ENCODE data around the gene GMPS. TPM values are rescaled to one million over a fixed set of nuclear protein-coding genes. Genes with fewer than 3 reads are reported as not detected.

GMPS gene
- total and polyA plus RNA-seq, 9 of the 15 experiments (the other 6 are each of a cell fraction or from before 2014, with no cell fraction given) = 73.7 to 282 (median 156) TPM

DNA sequence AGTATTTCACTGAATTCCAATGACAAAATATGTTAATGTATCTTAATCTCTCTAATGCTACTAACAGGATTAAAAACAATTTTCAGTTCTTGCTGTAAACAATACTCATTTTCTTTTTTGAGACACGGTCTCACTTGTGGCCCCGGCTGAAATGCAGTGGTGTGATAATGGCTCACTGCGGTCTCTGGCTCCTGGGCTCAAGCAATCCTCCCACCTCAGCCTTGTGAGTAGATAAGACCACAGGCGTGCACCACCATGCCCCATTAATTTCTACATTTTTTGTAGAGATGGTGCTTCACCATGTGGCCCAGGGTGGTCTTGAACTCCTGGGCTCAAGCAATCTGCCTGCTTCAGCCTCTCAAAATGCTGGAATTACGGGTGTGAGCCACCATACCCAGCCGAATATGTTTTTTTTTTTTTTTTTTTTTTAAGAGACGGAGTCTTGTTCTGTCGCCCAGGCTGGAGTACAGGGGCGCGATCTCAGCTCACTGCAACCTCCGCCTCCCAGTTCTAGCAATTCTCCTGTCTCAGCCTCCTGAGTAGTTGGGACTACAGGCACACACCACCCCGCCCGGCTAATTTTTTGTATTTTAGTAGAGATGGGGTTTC, 41.9 kb upstream of the GMPS start (continued):
- TF ChIP-seq CBX5 (IDR thresholded peaks at IDR 0.05; ENCODE audit: borderline replicate concordance, low read depth) (0 out of 2 replicates have a peak, but pooled peaks have one; percentile 29), BCOR (IDR thresholded peaks at IDR 0.05) (peak; percentile 45; the same call in 1 of the 2 replicates), SMARCC2 (IDR thresholded peaks at IDR 0.05; ENCODE audit: low read depth) (peak; percentile 44; the same call in 1 of the 2 replicates), NFE2 (IDR thresholded peaks at IDR 0.05; ENCODE audit: low read depth) (0 out of 2 replicates have a peak, but pooled peaks have one; percentile 29), ADNP (tag; IDR thresholded peaks at IDR 0.05) (peak; percentile 75; the same call in 1 of the 2 replicates), TAF1 (IDR thresholded peaks at IDR 0.05; ENCODE audit: control insufficient read depth, extremely low read depth, insufficient read depth, low read length, severe bottlenecking) (peak; percentile 51), ZBTB7A (IDR thresholded peaks at IDR 0.05; ENCODE audit: borderline replicate concordance, control insufficient read depth, low read depth, low read length) (peak; percentile 49; the same call in 1 of the 2 replicates), SMARCE1 (IDR thresholded peaks at IDR 0.05) (peak; percentile 90), CXXC5 (CRISPR knock-in tag; IDR thresholded peaks at IDR 0.05) (peak; percentile 46), BHLHE40 (IDR thresholded peaks at IDR 0.05; ENCODE audit: low read length) (peak; percentile 82), POLR2AphosphoS5 (IDR thresholded peaks at IDR 0.05; ENCODE audit: control insufficient read depth, insufficient read depth, low read depth, low read length) (peak; percentile 73; the same call in 1 of the 2 replicates), CREM (IDR thresholded peaks at IDR 0.05; ENCODE audit: low read depth) (peak; percentile 65), SUPT5H (IDR thresholded peaks at IDR 0.05) (0 out of 2 replicates have a peak, but pooled peaks have one; percentile 22), CBFA2T2 (conservative IDR thresholded peaks at IDR 0.05) (peak; percentile 50; the same call in 1 of the 2 replicates), CBFA2T3 (IDR thresholded peaks at IDR 0.05) (peak; percentile 73), RUNX1 (IDR thresholded peaks at IDR 0.05; ENCODE audit: low read depth) (0 out of 2 replicates have a peak, but pooled peaks have one; percentile 77), MLLT1 (IDR thresholded peaks at IDR 0.05) (peak in 1 of 2 experiments; percentile 54; a peak in 1 of 4 replicates), PML (IDR thresholded peaks at IDR 0.05; ENCODE audit: low read length) (peak; percentile 41; the same call in 1 of the 2 replicates), POLR2A (conservative IDR thresholded peaks at IDR 0.05) (0 out of 2 replicates have a peak, but pooled peaks have one; percentile 18), MEF2A (IDR thresholded peaks at IDR 0.05; ENCODE audit: control insufficient read depth, low read depth, low read length) (0 out of 2 replicates have a peak, but pooled peaks have one; percentile 16)
- TF ChIP-seq, protein P1, sequence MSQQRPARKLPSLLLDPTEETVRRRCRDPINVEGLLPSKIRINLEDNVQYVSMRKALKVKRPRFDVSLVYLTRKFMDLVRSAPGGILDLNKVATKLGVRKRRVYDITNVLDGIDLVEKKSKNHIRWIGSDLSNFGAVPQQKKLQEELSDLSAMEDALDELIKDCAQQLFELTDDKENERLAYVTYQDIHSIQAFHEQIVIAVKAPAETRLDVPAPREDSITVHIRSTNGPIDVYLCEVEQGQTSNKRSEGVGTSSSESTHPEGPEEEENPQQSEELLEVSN (IDR thresholded peaks at IDR 0.05; ENCODE audit: borderline replicate concordance in 1 of 2, extremely low read depth in 1 of 2, insufficient read depth in 1 of 2, insufficient read length in 1 of 2, low read depth in 1 of 2, low read length in 1 of 2, poor library complexity in 1 of 2, severe bottlenecking in 1 of 2) = peak in 1 of 2 experiments; percentile 25
- TF ChIP-seq, protein P2, sequence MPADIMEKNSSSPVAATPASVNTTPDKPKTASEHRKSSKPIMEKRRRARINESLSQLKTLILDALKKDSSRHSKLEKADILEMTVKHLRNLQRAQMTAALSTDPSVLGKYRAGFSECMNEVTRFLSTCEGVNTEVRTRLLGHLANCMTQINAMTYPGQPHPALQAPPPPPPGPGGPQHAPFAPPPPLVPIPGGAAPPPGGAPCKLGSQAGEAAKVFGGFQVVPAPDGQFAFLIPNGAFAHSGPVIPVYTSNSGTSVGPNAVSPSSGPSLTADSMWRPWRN (IDR thresholded peaks at IDR 0.05; ENCODE audit: low read depth) = peak; percentile 83

All from K562 (cell line).